GM19035 (cell line): ENCODE results near the gene SGF29.
"Not testable (repeated sequence)": the region's sequence is repeated elsewhere in the genome, so short reads cannot be mapped to it uniquely, and the experiment has no call there.

Experiments
- ATAC-seq: cut with Tn5 transposase; IDR thresholded peaks from one replicate; pipeline ENCODE4 v1.9.1; 2021; ENCODE audit not compliant: unreplicated experiment

The SGF29 gene

DNA sequence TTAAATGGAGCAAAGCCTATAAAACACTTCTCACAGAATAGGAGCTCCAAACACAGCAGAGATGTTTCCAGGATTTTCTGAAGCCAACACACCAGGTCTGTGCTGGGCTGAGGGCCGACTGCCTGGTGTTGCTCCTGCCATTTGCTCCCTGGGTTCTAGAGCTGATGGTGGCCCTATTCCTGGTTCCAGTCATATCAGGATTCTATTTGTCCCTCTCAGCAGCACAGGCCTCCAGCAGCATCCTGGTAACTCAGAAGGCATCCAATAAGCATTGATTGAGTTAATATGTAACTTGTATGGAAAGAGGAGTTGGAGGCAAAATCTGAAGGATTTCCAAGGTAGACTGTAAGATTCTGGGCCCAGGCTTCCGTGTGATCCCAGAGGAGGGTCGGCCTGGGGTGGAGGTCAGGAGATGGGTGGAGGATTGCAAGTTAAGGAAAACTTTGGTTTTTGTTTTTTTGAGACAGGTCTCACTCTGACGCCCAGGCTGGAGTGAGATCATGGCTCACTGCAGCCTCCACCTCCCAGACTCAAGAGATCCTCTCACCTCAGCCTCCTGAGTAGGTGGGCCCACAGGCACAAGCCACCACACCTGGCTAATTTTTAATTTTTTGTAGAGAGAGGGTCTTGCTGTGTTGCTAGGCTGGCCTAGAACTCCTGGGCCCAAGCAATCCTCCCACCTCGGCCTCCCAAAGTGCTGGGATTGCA, 20.6 kb upstream of the SGF29 start:
- ATAC-seq: no peak

DNA sequence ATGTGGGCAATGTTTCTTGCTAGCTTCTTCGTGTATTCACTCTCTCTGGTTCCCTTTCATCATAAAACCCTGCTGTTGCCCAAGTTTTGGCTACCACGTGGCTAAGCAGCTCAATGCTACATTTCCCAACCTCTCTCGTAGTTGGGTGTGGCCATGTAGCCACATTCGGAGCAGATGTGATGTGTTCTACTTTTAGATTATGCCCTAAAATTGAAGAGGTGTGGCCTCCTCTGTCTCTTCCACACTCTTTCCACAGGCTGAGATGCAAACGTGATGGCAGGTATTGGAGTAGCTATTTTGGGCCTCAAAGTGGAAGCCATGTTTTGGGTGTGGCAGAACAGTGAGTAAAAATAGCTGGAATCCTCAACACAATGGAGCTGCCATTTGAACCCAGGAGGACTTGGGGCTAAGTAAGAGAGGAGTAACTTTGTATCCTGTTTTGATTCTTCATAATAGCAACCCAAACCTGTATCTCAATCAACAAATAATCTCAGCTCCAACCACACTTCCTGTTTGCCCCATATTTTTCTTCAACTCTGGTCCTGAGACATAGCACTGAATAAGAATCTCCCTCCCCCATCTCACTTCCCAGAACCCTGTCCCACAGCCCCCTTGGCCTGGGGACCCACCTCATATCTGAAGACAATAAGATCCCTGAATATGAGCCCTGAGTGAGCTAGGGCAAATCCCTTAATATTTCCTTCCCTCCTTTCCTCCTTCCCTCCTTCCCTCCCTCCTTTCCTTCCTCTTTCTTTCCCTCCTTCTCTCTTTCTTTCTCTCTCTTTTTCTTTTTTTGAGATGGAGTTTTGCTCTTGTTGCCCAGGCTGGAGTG, 19.0 kb upstream of the SGF29 start:
- ATAC-seq: no peak

DNA sequence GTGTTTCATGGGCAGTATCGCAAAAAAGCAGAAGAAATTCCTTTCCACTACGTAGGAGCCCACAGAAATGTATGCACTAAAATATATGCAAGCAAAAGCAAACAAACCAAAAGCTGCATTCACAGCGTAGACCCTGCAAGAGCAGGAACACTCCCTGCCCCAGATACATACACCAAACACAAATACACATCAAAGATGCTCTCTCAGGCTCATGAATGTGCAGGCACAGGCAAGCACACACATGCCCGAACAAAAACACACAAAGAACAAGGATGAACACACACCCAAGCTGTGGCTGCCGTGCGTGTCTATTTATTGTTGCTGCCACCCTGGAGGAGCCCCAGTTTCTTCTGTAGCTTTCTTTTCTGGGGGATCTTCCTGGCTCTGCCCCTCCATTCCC, 16.6 kb upstream of the SGF29 start:
- ATAC-seq: no peak

DNA sequence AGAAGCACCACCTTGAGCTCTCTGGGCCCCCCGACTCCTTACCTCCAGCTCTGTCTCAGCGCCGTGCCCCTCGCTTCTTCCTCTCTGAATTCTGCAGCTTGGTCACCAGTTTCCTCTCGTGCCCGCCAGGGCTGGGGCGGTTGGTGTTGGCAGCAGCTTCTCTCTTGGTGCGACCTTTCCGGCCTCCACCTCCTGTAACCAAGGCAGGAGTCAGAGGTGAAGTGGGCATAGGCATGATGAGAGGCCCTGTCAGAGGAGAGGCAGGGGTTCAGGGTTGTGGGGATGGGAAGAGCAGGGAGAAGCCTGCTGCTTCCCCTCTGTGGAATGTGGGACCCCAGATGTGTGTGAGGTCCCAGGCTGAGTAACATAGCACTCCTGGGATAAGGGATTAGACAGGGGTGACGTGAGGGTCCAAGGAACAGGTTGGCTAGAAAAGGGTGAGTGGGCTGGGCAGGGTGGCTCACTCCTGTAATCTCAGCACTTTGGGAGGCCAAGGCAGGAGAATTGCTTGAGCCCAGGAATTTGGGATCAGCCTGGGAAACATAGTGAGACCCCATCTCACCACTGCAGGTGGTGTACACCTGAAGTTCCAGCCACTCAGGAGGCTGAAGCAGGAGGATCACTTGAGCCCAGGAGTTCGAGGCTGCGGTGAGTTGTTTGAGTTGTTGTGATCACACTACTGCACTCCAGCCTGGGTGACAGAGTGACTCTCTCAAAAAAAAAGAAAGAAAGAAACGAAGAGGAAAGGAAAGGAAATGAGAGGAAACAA, 15.6 kb upstream of the SGF29 start:
- ATAC-seq: no peak

DNA sequence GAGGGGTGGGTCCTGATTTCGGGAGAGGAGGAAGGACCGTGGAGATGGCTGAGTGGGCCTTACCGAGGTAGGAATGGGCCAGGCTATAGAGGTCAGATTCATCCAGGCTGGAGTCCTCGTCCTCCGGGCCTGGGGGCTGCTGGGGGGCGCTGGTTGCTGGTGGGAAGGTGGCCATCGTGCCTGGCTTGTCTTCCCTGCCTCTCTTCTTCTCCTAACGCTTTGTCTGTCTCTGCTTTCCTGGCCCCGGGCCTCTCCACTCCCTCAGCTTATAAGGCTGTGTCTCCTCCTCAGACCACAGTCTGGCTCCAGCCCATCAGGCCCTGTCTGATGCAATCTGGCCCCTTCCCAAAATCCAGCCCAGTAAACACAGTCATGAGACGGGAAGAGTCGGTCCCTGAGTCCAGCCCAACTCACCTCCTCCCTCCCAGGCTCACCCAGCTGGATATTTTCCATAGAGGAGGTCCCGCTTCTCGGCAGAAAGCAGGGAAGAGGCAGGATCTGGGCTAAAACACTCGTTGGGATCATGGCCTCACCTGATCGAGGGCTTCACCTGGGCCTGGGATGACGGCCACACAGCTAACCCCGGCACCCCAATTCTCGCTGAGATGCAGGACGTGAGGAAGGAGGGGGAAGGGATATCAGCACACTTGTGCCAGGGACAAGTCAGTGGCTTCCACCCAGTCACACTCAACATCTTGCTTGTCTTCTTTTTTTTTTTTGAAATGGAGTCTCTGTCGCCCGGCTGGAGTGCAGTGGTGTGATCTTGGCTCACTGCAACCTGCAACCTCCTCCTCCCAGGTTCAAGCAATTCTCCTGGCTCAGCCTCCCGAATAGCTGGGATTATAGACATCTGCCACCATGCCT, 14.8 kb upstream of the SGF29 start, which contains the start of gene NUPR1:
Gene NUPR1, minus strand, starts transcription at position 242 of the 864 bp plus-strand sequence. Its CDS starts 67 bp downstream, at position 175.
- no peak for ATAC-seq

DNA sequence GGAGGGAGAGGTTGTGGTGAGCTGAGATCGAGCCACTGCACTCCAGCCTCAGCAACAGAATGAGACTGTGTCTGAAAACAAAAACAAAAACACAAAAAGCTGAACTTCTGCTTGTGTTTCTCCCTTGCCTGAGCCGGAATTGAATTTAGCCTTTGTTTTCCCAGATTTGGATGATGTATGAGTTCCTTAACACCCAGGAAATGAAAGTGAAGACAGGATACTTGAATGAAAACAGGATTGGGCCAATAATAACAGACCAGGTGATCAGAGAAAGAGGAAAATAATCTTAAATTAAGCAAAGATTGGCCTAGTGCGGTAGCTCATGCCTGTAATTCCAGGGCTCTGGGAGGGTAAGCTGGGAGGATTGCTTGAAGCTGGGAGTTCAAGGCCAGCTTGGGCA, 13.4 kb upstream of the SGF29 start:
- no peak for ATAC-seq

DNA sequence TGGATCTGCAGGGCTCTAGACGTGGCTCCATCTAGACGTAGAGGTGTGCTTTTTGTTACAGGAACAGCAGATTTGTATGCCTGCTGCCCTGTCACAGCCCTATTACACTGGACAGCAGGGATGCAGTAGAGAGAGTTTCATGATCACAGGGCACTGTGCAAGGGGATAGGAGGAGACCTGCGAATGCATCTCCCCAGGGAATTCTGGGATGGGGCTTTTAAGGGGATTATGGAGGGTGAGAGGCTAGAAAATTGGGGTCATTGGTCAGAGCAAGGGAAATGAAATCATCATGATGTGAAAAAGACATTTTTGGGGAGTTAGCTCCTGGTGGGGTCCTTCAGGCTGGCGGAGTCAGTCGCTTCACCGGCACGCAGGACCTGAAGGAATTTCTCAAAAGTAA, 11.1 kb upstream of the SGF29 start:
- no peak for ATAC-seq

DNA sequence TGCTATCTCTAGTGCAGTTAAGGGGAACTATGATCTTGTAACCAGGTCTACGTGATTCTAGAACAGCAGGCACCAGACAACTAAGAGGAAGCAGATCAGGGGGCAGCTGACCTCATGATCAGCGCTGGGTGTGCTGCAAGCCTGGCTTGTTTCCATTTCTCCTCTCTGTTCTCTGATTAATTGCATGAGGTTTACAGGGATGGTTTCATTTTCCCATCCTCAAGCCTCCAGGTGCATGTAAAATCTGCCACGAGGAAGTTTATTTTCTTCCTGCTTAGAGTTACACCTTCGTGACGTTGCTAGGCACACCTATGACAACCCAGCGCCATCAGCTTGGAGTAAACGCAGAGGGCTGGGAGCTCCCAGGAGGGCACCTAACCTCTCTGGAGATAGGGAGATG, 10.6 kb upstream of the SGF29 start:
- ATAC-seq: no peak

DNA sequence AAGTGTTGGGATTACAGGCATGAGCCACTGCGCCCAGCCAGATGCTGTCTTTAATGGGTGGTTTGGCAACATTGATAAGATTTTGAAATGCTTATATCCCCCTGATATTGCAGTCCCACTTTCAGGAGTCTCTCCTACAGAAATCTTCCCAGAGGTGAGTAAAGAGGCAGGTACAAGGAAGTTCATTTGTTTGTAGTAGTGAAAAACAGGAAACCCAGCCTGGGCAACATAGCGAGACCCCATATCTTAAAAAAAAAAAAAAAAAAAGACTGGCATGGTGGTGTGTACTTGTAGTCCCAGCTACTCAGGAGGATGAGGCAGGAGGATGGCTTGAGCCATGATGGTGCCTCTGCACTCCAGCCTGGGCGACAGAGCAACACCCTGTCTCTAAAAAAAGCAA, 8.7 kb upstream of the SGF29 start:
- no peak for ATAC-seq

DNA sequence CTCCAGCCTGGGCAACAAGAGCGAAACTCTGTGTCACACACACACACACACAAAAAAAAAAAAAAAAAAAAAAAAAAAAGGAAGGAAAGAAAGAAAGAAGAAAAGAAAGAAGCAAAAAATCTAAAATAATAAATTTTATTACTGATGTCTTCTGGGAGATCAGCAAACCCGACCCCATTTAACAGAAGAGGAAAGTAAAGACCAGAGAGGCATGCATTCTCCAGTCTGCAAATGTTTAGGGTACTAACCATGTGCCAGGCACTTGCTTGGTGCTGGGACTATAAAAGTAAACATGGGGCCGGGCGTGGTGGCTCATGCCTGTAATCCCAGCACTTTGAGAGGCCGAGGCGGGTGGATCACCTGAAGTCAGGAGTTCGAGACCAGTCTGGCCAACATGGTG, 7.8 kb upstream of the SGF29 start:
- ATAC-seq: not testable (repeated sequence)

DNA sequence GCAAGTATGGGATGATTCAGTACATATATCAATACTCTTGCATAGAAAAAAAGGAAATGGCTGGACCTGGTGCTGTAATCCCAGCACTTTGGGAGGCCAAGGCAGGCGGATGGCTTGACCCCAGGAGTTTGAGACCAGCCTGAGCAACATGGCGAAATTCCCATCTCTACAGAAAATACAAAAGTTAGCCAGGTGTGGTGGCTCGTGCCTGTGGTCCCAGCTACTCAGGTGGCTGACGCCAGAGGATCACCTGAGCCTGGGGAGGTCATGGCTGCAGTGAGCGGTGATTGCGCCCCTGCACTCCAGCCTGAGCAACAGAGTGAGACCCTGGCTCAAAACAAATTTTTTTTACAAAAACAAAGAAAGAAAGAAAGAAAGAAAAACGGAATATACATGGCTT, 7.1 kb upstream of the SGF29 start:
- ATAC-seq: no peak

DNA sequence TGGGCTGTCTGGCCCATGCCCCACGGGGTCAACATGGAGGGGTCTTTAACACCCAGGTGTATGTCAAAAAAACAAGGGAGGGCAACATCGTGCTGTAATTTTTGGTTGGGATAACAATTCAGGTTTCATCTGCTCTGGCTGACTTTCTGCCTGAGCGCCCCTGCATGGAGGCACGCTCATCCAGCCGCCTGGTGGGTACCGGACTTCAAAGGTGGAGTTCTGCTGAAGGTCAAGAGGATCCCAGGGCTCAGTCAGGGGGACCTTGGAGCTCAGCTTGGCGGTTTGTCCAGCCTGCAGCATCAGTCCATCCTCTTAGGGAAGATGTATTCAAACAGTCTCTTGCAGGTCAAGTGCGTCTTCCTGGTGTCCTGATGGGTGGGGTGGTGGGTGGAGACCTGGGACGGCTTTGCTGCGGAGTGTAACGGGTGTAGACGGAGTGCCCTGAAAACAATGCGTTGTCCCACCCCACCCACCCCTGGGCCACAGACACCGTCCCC, 5.4 kb upstream of the SGF29 start:
- no peak for ATAC-seq

DNA sequence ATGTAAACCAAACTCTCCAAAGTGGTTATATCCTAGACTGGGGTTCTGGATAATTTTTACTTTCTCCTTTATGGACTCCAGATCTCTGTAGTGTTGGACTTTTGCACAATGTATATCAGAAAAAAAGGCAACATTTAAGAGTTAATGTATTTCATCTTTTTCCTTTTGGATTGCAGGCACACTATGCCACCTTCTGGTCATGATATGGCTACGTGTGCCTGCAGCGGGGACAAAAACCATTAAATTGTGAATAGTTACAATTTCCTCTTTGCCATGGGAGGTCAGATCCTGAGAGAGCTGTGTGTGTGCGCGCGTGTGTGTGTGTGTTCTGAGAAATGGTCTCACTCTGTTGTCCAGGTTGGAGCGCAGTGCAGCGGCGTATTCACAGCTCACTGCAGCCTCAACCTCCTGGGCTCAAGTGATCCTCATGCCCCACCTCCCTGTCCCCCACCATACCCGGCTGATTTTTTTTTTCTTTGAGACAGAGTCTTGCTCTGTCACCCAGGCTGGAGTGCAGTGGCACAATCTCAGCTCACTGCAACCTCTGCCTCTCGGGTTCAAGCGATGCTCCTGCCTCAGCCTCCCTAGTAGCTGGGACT, 4.3 kb upstream of the SGF29 start:
- ATAC-seq: no peak

DNA sequence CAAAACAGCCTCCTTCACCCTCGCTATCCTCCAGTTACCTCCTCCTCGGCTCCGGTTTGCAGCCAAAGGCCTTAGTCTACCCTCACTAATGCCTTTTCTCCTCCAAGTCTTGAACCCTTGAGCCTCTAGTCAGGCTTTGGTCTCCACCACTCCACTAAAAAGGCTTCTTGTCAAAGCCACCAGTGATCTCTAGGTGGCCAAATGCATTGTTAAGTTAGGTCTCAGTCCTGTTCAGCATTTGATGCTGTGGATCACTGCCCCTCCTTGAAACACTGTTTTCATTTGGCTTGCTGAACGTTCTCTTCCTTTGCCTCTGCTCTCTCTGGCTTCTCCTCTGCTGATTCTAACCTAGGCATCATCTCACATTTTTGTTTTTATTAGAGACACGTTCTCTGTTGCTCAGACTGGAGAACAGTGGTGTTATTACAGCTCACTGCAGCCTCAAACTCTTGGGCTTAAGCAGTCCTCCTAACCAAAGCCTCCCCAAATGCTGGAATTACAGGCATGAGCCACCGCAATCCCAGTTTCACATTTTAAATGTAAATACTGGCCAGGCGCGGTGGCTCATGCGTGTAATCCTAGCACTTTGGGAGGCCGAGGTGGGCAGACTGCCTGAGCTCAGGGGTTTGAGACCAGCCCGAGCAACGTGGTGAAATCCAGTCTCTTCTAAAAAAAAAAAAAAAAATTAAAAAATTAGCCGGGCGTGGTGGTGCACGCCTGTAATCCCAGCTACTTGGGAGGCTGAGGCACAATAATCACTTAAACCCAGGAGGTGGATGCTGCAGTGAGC, 1.1 kb downstream of the SGF29 start:
- ATAC-seq: no peak

DNA sequence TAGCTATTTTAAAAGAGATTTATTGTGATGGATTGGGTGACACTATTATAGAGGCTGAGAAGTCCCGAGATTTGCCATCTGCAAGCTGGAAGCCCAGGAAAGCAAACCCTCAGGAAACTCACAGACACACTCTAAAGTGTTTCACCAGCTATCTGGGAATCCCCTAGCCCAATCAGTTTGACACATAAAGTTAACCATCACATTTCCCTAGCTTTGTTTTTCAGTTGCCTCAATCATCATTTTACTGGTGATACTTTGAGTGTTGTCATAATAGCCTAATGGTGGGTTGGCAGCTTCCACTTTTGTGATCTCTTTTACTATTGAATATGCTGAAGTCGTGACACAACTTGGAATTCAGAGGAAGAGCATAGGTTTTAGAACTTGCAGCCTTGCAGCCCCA, 1.8 kb downstream of the SGF29 start:
- ATAC-seq: no peak

DNA sequence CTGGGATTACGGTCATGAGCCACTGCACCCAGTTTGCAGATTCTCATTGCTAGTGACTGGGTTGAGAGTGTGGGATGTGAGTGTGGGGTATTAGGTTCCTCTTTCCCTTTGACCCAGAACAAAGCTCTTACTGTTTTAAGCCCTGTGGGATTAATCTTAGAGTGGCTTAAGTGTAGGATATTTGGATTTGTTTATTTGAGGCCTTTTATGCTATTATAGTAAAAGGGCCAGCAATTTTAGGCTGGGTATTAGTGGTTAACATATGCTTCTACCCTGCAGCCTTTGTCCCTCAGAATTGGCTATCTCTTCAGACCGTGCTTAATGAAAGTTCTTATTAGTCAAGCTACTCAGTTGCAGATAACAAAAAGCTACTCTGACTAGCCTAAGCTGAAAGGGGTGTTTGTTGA, 3.2 kb downstream of the SGF29 start:
- no peak for ATAC-seq

DNA sequence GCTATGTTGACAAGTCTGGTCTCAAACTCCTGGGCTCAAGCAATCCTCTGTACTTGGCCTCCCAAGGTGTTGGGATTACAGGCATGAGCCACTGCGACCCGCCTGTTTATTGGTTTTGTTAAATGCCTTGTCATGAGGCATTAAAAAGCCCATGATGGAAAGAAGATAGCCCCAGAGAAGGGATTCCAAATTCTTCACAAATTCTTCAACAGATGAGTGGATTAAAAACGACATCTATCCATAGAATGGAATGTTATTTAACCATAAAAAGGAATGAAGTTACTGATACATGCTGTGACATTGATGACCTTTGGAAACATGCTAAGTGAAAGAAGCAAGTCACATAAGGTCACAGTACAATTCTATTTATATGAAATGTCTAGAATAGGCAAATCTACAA, 4.7 kb downstream of the SGF29 start:
- ATAC-seq: no peak

DNA sequence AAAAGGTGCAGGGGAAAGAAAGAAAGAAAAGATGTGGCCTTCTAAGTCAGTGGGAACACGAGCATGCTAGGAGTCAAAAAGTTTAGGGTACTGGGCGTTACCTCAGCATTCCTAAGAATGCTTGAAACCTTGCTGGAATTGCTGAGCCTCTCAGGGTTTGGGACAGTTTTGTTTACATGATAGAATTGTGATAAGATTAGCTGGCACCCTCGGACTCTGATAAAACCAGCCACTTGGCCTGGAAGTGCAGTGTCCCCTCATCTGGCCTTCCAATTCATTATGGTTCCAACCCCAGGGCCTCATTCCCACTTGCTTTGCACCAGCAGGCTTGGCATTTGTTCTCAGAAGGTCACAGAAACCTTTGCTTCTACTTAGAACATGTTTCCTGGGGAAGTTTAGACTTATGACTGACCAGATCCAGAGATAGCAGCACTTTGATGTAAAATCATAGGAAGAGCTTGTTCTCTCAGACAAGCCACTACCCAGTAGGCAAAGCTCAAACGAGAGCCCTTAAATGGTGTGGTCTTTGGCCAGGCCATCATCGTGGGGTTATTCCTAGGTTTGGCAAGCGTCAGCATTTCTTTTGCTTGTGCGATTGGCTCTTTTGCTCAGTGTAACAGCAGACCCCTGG, 8.0 kb downstream of the SGF29 start:
- no peak for ATAC-seq

DNA sequence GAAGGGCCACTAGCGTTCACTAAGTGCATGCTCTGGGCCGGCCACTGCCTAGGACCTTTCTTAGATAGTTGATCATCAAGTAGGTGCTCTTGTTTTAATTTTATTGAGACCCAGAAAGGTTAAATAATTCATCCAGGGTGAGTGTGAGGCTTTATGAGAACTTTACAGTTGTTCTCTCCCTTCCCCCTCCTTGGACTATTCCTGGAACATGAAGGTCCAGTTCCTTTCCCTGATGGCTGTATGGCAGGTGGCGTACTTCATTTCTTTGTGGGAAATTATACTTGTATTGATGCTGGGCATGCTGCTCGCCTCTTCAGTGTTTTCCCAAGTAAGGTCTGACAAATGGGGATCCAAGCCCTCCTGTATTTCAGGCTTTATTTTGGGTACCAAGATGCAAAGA, 8.5 kb downstream of the SGF29 start:
- ATAC-seq: no peak
